Sigmoid colon (tissue), 4 donors: ENCODE data around the gene PLA2G2E.

Experiments used
- CTCF ChIP-seq, 4 experiments: fragments of 450-650 bp in 3 of 4; fragments of 200-600 bp in 1 of 4; IDR thresholded peaks; one replicate each; pipeline ENCODE4 v1.5.1; 2016 to 2019; ENCODE audit warnings: antibody characterized with exemption in 4 of 4, mild to moderate bottlenecking in 3 of 4, moderate library complexity in 2 of 4
- POLR2A ChIP-seq, 2 donors: fragments of 450-650 bp; IDR thresholded peaks; one replicate each; pipeline ENCODE4 v1.6.1; 2016; ENCODE audit warnings: antibody characterized with exemption in 2 of 2, mild to moderate bottlenecking in 2 of 2, moderate library complexity in 2 of 2
- POLR2AphosphoS5 ChIP-seq, 4 donors: sonication (generic); formaldehyde crosslinking; IDR thresholded peaks; one replicate each; pipeline ENCODE4 v1.6.1; 2017; ENCODE audit warnings: antibody characterized with exemption in 4 of 4

- no peak for TF ChIP-seq CTCF (IDR thresholded peaks at IDR 0.05)
- TF ChIP-seq POLR2A (IDR thresholded peaks at IDR 0.05), result no peak
- no peak for TF ChIP-seq POLR2AphosphoS5 (IDR thresholded peaks at IDR 0.05)
Observed at GRCh38 chr1:19969898-19970660, 46.7 kb upstream of the PLA2G2E start.
